HepG2 (cell line): ENCODE measurements around the gene GNAS. TPM values are rescaled to one million over a fixed set of nuclear protein-coding genes. Genes with fewer than 3 reads are reported as not detected.

Source experiments
- CEBPG ChIP-seq: IDR thresholded peaks from 2 replicates; pipeline ENCODE4 v1.6.1; 2016
- FLYWCH1 ChIP-seq: sonication (generic); formaldehyde crosslinking; IDR thresholded peaks from 2 replicates; pipeline ENCODE4 v1.8.1; 2023; ENCODE audit warnings: mild to moderate bottlenecking, missing genetic modification reagents
- HCFC1 ChIP-seq: fragments of 150-350 bp; IDR thresholded peaks from 2 replicates; pipeline ENCODE4 v1.6.1; 2014; ENCODE audit warnings: low read depth, low read length
- HNF4A ChIP-seq: sonication (generic); formaldehyde crosslinking; IDR thresholded peaks from 2 replicates; pipeline ENCODE4 v1.4.0; 2020; ENCODE audit warnings: missing genetic modification reagents
- HNRNPLL ChIP-seq: fragments of 200-400 bp; formaldehyde crosslinking; IDR thresholded peaks from 2 replicates; pipeline ENCODE4 v1.6.1; 2017; ENCODE audit warnings: mild to moderate bottlenecking, low read depth, low read length; ENCODE audit not compliant: poor library complexity, severe bottlenecking
- KDM5A ChIP-seq: fragments of 200-600 bp; sonication (generic); IDR thresholded peaks from 2 replicates; pipeline ENCODE4 v1.7.0; 2018; ENCODE audit warnings: antibody characterized with exemption, mild to moderate bottlenecking, low read length, borderline replicate concordance
- KMT2B ChIP-seq: IDR thresholded peaks from 2 replicates; pipeline ENCODE4 v1.6.1; 2016; ENCODE audit warnings: missing genetic modification reagents, missing compliant biosample characterization
- MIER2 ChIP-seq: IDR thresholded peaks from 2 replicates; pipeline ENCODE4 v1.6.1; 2016; ENCODE audit warnings: missing biosample characterization, missing genetic modification reagents
- PCBP1 ChIP-seq: fragments of 200-400 bp; formaldehyde crosslinking; IDR thresholded peaks from 2 replicates; pipeline ENCODE4 v1.6.1; 2017; ENCODE audit warnings: mild to moderate bottlenecking, low read depth, low read length, borderline replicate concordance
- RAD21 ChIP-seq: fragments of 450-650 bp; formaldehyde crosslinking; IDR thresholded peaks from 2 replicates; pipeline ENCODE4 v1.5.0; 2020; ENCODE audit warnings: mild to moderate bottlenecking
- RBAK ChIP-seq: sonication (generic); formaldehyde crosslinking; IDR thresholded peaks from 2 replicates; pipeline ENCODE4 v1.5.1; 2020; ENCODE audit warnings: mild to moderate bottlenecking, missing genetic modification reagents
- RNF2 ChIP-seq: fragments of 450-650 bp; conservative IDR thresholded peaks from 2 replicates; pipeline ENCODE4 v1.6.1; 2016; ENCODE audit warnings: low read depth
- STAG1 ChIP-seq: sonication (generic); formaldehyde crosslinking; IDR thresholded peaks from 2 replicates; pipeline ENCODE4 v1.4.0; 2020; ENCODE audit warnings: missing genetic modification reagents
- STAT5B ChIP-seq: sonication (generic); formaldehyde crosslinking; IDR thresholded peaks from 2 replicates; pipeline ENCODE4 v1.4.0; 2020; ENCODE audit warnings: missing genetic modification reagents
- U2AF1 ChIP-seq: fragments of 200-400 bp; formaldehyde crosslinking; optimal IDR thresholded peaks from 2 replicates; pipeline ENCODE3; 2017; ENCODE audit warnings: mild to moderate bottlenecking, low read depth, low read length
- XRCC5 ChIP-seq: fragments of 200-400 bp; formaldehyde crosslinking; optimal IDR thresholded peaks from 2 replicates; pipeline ENCODE3; 2017; ENCODE audit warnings: mild to moderate bottlenecking, low read length
- YEATS2 ChIP-seq: sonication (generic); formaldehyde crosslinking; IDR thresholded peaks from 2 replicates; pipeline ENCODE4 v1.4.0; 2020; ENCODE audit warnings: missing genetic modification reagents, borderline replicate concordance
- ZNF660 ChIP-seq: sonication (generic); formaldehyde crosslinking; IDR thresholded peaks from 2 replicates; pipeline ENCODE4 v1.5.1; 2020; ENCODE audit warnings: mild to moderate bottlenecking, low read depth, missing genetic modification reagents, borderline replicate concordance
- polyA plus RNA-seq, 8 experiments: library from polyadenylated mRNA; depleted of rRNA in 3 of 8; stranded (reverse) in 7 of 8; unstranded in 1 of 8; fragments of >200 nt; fragmentation: Illumina TruSeq in 4 of 8; extraction: Trizol in 4 of 8; gene quantifications; 2 replicates each; pipeline versions ENCODE4 v1.2.1 to v1.2.3, GENCODE V29; 2011 to 2016; ENCODE audit warnings: low read depth in 4 of 8, missing spikeins in 1 of 8, mixed read lengths in 1 of 8; ENCODE audit not compliant: insufficient read depth in 1 of 8
- total RNA-seq, 5 experiments: library from RNA; depleted of rRNA; stranded (reverse); fragments of >200 nt; fragmentation: Illumina TruSeq; extraction: Trizol; gene quantifications; 2 replicates each; pipeline ENCODE4 v1.2.3, GENCODE V29; 2016; ENCODE audit warnings: low read depth in 1 of 5
- TF ChIP-seq, protein P1 (sequence below): IDR thresholded peaks from 2 replicates; pipeline ENCODE4 v1.6.1; 2012; ENCODE audit warnings: low read length, improper control_type of control experiment
- TF ChIP-seq, protein P2 (sequence below): sonication (generic); formaldehyde crosslinking; IDR thresholded peaks from 2 replicates; pipeline ENCODE4 v1.5.0; 2020; ENCODE audit warnings: missing genetic modification reagents
- TF ChIP-seq, protein P3 (sequence below): sonication (generic); formaldehyde crosslinking; IDR thresholded peaks from 2 replicates; pipeline ENCODE4 v1.4.0; 2020; ENCODE audit warnings: missing genetic modification reagents, borderline replicate concordance

Gene GNAS
- total and polyA plus RNA-seq, 2 of the 13 experiments (the other 11 are each of a cell fraction or from before 2014, with no cell fraction given) = 407 to 1,008 TPM

DNA sequence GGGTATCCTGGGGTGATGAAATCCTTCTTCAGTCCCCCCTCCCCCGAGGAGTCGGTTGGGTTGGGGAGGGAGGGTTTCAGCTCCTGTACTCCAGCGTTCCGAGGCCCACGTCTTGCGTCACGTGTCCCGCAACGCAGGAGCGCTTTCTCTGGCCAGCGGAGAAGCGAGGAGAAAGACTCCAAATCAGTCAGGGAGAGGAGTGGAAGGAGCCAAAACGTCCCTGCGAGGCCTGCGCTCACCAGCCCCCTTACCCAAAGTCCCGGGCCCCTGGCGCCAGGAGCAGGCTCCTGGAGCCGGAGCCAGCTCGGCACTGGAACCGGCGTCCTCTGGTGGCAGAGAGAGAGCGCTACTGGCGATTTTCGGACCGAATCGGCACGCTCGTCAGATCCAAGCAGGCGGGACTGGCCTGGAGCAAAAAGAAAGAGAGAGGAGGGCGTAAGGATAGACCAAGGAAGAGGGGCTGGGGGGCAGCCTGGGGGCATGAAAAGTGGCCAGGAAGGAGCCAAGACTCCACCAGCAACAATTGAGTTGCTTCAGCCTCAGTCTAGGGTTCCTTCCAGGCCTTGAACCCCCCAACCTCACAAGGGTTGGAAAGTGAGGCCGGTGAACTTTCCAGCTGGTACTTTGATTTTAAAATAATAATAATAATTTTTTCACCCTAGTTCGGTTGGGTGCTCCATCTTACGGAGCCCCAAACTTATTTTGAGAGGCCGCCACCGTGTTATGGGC is at the start of gene GNAS (continued):
- TF ChIP-seq, protein P1, sequence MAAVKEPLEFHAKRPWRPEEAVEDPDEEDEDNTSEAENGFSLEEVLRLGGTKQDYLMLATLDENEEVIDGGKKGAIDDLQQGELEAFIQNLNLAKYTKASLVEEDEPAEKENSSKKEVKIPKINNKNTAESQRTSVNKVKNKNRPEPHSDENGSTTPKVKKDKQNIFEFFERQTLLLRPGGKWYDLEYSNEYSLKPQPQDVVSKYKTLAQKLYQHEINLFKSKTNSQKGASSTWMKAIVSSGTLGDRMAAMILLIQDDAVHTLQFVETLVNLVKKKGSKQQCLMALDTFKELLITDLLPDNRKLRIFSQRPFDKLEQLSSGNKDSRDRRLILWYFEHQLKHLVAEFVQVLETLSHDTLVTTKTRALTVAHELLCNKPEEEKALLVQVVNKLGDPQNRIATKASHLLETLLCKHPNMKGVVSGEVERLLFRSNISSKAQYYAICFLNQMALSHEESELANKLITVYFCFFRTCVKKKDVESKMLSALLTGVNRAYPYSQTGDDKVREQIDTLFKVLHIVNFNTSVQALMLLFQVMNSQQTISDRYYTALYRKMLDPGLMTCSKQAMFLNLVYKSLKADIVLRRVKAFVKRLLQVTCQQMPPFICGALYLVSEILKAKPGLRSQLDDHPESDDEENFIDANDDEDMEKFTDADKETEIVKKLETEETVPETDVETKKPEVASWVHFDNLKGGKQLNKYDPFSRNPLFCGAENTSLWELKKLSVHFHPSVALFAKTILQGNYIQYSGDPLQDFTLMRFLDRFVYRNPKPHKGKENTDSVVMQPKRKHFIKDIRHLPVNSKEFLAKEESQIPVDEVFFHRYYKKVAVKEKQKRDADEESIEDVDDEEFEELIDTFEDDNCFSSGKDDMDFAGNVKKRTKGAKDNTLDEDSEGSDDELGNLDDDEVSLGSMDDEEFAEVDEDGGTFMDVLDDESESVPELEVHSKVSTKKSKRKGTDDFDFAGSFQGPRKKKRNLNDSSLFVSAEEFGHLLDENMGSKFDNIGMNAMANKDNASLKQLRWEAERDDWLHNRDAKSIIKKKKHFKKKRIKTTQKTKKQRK = no peak
- TF ChIP-seq YEATS2 (CRISPR knock-in tag) = no peak
- no peak for TF ChIP-seq MIER2
- TF ChIP-seq STAG1 (CRISPR knock-in tag) = peak; percentile 53
- no peak for TF ChIP-seq KMT2B (CRISPR knock-in tag)
- TF ChIP-seq RBAK (CRISPR knock-in tag) = no peak
- no peak for TF ChIP-seq U2AF1
- TF ChIP-seq RNF2 = 0 out of 2 replicates have a peak, but pooled peaks have one; percentile 20
- TF ChIP-seq FLYWCH1 = peak; percentile 100
- TF ChIP-seq, protein P2, sequence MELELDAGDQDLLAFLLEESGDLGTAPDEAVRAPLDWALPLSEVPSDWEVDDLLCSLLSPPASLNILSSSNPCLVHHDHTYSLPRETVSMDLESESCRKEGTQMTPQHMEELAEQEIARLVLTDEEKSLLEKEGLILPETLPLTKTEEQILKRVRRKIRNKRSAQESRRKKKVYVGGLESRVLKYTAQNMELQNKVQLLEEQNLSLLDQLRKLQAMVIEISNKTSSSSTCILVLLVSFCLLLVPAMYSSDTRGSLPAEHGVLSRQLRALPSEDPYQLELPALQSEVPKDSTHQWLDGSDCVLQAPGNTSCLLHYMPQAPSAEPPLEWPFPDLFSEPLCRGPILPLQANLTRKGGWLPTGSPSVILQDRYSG (CRISPR knock-in tag) = no peak
- no peak for TF ChIP-seq ZNF660 (CRISPR knock-in tag)
- no peak for TF ChIP-seq HCFC1
- no peak for TF ChIP-seq HNF4A (CRISPR knock-in tag)
- TF ChIP-seq STAT5B (CRISPR knock-in tag) = no peak
- TF ChIP-seq HNRNPLL = peak; percentile 10
- peak; percentile 48 for TF ChIP-seq XRCC5
- no peak for TF ChIP-seq KDM5A
- TF ChIP-seq, protein P3, sequence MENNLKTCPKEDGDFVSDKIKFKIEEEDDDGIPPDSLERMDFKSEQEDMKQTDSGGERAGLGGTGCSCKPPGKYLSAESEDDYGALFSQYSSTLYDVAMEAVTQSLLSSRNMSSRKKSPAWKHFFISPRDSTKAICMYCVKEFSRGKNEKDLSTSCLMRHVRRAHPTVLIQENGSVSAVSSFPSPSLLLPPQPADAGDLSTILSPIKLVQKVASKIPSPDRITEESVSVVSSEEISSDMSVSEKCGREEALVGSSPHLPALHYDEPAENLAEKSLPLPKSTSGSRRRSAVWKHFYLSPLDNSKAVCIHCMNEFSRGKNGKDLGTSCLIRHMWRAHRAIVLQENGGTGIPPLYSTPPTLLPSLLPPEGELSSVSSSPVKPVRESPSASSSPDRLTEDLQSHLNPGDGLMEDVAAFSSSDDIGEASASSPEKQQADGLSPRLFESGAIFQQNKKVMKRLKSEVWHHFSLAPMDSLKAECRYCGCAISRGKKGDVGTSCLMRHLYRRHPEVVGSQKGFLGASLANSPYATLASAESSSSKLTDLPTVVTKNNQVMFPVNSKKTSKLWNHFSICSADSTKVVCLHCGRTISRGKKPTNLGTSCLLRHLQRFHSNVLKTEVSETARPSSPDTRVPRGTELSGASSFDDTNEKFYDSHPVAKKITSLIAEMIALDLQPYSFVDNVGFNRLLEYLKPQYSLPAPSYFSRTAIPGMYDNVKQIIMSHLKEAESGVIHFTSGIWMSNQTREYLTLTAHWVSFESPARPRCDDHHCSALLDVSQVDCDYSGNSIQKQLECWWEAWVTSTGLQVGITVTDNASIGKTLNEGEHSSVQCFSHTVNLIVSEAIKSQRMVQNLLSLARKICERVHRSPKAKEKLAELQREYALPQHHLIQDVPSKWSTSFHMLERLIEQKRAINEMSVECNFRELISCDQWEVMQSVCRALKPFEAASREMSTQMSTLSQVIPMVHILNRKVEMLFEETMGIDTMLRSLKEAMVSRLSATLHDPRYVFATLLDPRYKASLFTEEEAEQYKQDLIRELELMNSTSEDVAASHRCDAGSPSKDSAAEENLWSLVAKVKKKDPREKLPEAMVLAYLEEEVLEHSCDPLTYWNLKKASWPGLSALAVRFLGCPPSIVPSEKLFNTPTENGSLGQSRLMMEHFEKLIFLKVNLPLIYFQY = no peak
- TF ChIP-seq CEBPG (CRISPR knock-in tag) = 0 out of 2 replicates have a peak, but pooled peaks have one; percentile 4
- TF ChIP-seq RAD21 (CRISPR knock-in tag) = peak; percentile 50; the same call in 1 of the 2 replicates
- TF ChIP-seq PCBP1 = 0 out of 2 replicates have a peak, but pooled peaks have one; percentile 29
